Esophagus squamous epithelium (tissue), 4 donors: ENCODE measurements around the gene UBD.

Source experiments
- POLR2A ChIP-seq, 4 donors: fragments of 450-650 bp; IDR thresholded peaks; one replicate each; pipeline ENCODE4 v1.6.1; 2017; ENCODE audit warnings: antibody characterized with exemption in 4 of 4, mild to moderate bottlenecking in 4 of 4, moderate library complexity in 3 of 4
- TF ChIP-seq, protein P1 (sequence below), 6 experiments: fragments of 450-650 bp in 4 of 6; fragments of 200-600 bp in 2 of 6; sonication (generic) in 2 of 6; IDR thresholded peaks; one replicate each; pipeline ENCODE4 v1.5.1; 2016 to 2019; ENCODE audit warnings: antibody characterized with exemption in 6 of 6, mild to moderate bottlenecking in 4 of 6, moderate library complexity in 4 of 6

DNA sequence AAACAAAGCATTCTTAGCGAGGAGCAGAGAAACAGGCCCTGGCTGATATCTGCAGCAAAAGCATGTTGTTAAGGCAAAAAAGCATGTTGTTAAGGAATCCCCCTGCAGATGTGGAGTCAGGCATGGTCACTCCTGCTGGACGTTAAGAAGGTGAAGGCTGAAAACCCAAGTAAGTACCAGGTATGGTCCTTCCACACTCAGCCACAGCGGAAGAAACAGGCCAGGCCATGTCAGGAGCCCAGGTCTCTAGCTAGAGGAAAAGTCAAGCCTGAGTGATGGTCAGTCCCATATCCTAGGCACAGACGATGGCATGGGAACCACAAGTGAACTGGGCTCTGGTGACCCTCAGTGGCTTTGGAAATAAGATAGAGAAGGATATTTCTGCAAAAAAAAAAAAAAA lies 39.3 kb downstream of the UBD start:
- TF ChIP-seq, protein P1, sequence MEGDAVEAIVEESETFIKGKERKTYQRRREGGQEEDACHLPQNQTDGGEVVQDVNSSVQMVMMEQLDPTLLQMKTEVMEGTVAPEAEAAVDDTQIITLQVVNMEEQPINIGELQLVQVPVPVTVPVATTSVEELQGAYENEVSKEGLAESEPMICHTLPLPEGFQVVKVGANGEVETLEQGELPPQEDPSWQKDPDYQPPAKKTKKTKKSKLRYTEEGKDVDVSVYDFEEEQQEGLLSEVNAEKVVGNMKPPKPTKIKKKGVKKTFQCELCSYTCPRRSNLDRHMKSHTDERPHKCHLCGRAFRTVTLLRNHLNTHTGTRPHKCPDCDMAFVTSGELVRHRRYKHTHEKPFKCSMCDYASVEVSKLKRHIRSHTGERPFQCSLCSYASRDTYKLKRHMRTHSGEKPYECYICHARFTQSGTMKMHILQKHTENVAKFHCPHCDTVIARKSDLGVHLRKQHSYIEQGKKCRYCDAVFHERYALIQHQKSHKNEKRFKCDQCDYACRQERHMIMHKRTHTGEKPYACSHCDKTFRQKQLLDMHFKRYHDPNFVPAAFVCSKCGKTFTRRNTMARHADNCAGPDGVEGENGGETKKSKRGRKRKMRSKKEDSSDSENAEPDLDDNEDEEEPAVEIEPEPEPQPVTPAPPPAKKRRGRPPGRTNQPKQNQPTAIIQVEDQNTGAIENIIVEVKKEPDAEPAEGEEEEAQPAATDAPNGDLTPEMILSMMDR (IDR thresholded peaks at IDR 0.05), result no peak
- no peak for TF ChIP-seq POLR2A (IDR thresholded peaks at IDR 0.05)
